Hematopoietic multipotent progenitor cell treated with erythropoietin and hydrocortisone succinate and interleukin-3 and kit ligand, for 8 days (in vitro differentiated cells): Measurements from ENCODE around the gene SMG6.

Source experiments
- DNase-seq: peaks from one replicate; pipeline ENCODE4 v3.0.0-alpha.2; 2015

Gene SMG6

DNA sequence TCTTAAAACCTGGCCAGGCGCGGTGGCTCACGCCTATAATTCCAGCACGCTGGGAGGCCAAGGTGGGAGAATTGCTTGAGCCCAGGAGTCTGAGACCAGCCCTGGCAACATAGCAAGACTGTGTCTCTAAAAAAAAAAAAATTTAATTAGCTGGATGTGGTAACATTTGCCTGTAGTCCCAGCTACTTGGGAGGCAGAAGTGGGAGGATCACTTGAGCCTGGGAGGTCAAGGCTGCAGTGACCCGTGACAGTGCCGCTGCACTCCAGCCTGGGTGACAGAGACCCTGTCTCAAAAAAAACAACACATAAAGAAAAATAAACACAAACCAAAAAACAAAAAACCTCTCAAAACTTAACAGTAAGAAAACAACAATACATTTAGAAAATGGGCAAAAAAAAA lies 106.3 kb downstream of the SMG6 start:
- DNase-seq, result no peak

DNA sequence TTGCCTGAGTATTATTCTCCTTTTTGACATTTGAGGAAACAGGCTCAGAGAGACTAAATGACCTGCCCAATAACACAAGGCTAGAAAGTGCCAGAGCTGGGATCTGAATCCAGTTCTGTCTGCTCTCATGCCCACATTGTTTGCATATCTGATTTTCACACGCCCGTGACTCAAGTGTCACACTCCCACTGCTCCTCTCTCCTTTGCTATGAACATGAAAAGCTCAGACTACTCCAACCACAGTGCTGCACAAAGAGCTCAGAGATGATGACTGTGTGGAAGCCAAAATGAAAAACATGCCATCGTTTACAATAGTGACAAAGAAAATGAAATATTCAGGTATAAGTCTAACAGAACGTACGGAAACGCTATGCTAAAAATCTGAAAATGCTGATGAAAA lies 107.9 kb downstream of the SMG6 start:
- DNase-seq, result peak; percentile 62

DNA sequence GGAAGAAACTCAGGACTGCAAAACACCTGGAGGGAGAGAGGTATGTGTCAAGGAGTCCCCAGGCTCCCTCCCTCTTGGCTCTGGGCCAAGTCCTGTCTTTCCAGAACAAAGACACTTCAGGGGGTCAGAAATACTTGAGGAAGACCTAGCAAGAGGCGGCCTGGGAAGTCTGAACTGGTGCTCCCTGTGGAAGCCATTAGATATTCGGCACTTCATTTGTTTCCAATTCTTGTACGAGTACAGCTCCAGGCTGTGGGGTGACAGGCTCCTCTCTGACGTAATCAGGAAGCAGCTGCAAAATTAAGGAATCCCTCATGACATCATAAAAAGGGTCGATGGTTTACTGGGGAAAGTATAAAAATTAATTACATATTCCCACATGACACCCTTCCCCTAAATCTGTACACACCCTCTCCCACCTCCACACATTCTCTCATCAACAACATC lies 108.7 kb downstream of the SMG6 start:
- DNase-seq, result no peak

GRCh38 chr17:2192367-2193057 lies 111.1 kb downstream of the SMG6 start:
- DNase-seq, result peak; percentile 91

DNA sequence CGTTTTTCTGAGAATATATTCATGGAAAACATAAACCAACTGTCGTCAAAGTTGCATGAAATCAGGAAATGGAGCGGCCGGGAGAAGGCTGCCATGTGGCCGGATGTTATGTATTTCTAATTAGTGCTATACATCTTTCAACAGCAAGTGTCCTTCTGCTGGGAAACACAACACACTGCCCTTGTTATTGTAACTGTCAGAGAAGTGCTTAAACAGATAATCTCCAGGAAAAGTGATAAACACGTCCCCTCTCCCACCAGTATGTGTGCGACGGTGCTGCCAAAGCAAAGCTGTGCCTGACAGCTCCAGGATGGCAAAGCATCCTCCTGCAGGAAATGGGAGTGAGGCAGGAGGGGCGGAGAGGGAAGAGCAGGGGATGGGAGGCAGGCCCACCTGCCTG lies 111.8 kb downstream of the SMG6 start:
- DNase-seq, result peak; percentile 9

DNA sequence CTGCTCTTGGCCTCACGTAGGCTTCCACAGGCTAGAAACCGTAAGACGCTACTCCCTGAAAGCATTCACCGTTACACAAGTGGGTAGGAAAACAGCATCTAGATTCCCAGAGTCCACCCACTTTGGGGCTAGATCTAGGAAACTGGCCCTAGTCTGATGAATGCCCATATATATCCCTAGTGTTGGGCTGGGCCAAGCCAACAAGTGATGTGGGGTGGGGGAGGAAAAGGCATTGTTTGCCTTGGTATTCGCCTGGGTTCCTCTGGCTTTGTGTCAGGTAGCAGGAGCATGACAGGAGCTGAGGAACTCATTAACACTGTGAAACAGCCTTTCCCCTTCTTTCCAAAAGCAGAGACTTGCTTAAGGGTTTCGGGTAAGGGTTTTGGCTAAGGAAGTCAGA lies 112.4 kb downstream of the SMG6 start:
- DNase-seq, result no peak

DNA sequence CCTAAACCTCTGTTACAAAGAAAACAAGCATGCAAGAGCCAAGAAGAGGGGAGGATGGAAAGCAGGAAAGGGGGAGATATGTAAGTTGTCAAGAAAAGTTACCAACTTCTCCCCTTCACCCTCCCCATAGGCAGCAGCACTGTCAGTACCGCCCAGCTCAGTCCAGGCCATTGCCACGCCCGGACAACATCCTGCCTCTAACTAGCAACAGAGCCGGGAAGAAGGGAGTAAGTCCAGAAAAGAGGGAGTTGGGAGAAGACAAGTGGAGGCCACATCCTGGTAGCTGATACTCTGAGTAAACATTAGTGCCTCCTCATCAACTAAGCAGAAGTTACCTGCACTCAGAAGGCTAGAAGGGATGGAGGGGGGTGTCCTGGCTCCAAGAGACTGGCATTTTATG lies 113.6 kb downstream of the SMG6 start:
- peak; percentile 43 for DNase-seq

GRCh38 chr17:2188971-2189630 lies 114.5 kb downstream of the SMG6 start:
- DNase-seq, result no peak

- no peak for DNase-seq
Observed at GRCh38 chr17:2187758-2188157, 115.8 kb downstream of the SMG6 start.

DNA sequence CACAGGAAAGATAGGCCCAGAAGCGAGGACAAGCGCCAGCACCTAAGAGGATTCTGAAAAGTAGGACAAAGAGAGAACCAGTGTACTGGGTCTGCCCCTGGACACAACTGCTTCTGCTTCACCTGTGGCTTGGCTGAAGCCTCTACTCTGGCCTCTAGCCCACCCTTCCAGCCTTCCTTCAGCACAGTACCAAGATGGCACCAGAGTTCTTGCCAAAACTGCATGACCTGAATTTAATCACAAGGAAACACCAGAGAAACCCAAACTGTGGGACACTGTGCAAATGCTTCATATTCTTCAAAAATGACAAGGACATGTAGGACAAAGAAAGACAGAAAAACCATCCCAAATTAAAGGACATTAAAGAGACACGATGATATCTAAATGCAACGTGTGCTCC lies 116.6 kb downstream of the SMG6 start:
- DNase-seq, result no peak

- no peak for DNase-seq
Observed at GRCh38 chr17:2184993-2185931, 118.3 kb downstream of the SMG6 start.

GRCh38 chr17:2183346-2183745 lies 120.2 kb downstream of the SMG6 start:
- no peak for DNase-seq

DNA sequence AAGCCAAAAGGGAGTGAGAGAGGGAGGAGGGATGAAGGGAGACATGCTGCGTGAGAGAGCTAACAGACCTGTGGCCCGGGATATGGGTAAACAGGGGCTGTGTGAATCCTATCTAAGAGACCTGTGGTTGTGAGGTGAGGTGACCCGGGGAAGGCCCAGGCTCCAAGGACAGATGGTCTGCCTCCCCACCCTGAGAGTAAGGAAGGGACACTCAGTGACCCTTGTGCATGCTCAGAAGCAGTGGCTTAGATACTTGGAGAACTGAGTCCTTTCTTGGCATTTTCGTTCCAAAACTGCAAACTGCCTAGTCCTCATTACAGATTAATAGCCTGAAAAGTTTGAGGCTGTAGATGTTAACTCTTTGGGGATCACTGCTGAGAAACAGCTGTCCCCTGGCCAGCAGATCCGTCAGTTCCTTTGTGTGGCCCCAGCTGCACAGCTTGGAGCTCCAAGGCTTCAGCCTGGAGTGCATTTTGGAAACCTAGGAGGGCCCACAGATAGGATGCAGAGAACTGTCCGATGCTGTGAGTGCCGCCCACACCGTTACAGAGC lies 121.6 kb downstream of the SMG6 start:
- DNase-seq, result no peak

- no peak for DNase-seq
Observed at GRCh38 chr17:2181206-2181896, 122.2 kb downstream of the SMG6 start.

DNA sequence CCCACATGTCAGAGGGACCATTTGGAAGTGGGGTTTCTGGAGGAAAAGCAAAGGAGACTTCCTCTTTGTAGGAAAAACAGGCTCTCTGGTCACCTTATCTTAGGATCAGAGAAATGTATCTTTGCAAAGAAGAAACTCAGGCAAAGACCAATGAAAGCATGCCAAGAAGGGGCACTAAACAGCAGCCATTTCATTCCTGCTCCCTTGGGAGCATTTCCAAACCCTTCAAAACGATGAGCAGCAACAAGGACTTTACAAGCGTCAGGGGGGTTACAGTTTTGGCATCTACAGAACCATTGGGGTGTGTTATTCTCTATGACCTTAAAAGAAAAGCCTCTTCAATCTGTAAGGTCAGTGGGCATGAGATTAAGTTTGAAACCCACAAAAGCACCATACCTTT lies 122.8 kb downstream of the SMG6 start:
- no peak for DNase-seq

GRCh38 chr17:2179615-2180295 lies 123.8 kb downstream of the SMG6 start:
- DNase-seq, result no peak

DNA sequence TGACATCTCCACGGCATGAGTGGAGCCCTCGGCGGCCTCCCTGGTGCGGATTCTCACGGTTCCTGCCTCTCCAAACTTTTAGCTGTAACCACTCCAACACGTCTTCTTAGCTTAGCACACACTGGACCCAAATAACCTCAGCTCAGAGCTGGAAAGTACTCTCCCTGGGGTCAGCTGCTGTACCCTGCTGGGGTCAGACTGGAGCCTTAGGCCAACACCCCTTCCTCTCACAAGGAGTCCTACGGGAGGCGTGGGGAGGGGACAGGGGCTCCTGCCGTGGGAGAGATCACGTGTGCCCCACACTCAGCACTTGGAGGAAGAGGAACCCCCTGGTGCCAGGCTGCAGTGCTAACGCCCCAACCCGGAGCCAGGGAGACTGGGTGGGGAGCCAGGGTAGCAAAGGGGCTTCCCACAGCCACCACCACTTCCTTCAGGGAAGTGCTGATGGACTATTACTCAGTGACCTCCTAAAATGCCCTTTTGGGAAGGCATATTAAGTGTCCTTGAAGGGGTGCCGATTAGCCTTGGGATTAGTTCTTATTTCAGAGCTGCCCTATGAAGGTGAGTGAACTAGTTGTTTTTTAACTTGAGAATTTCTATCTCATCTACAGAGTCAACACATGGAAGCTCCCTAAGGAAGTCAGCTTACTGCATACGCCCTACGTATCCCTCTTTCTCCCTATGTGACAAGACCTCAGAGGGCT lies 124.6 kb downstream of the SMG6 start:
- no peak for DNase-seq

GRCh38 chr17:2177235-2177811 lies 126.3 kb downstream of the SMG6 start:
- no peak for DNase-seq

DNA sequence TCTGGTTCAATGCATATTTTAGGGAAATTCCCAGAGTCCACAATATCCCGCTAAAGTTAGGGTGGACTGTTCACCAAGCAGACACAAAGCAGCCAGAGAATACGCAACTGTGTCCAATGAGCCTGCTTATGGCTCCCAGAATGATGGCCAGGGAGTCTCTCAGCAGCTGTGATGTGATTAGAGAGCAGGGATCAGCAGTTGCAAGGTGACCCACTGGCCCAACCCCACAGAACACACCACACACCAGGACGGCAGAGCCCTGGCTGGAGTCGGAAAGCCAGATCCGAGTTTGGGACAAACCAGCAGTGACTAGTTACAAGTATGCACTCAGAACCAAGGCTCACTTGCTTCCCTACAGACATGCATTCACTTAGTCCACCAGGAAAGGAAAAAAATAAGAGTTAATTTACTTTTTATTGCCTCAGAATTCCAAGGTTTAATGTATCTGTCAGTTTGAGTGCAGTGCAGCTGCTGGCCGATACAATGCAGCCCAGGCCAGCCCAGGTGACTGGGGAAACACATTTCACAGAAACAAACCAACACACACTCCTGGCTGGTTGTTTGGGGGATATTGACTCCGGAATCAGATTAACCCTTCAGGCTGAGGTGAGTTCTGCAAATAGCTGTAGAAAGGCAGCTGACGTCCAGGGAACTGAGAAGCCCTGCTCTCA lies 127.0 kb downstream of the SMG6 start:
- DNase-seq, result no peak

GRCh38 chr17:2175294-2175628 lies 128.3 kb downstream of the SMG6 start:
- DNase-seq, result no peak
